Measurements from ENCODE around the gene LNP1. TPM values are rescaled to one million over a fixed set of nuclear protein-coding genes. Genes with fewer than 3 reads are reported as not detected.
"Not testable (repeated sequence)": the region's sequence is repeated elsewhere in the genome, so short reads cannot be mapped to it uniquely, and the experiment has no call there.

LNP1 gene
- total RNA-seq, 3 donors from 2014 or later: 2.6 to 3.3 (median 2.7) TPM

DNA sequence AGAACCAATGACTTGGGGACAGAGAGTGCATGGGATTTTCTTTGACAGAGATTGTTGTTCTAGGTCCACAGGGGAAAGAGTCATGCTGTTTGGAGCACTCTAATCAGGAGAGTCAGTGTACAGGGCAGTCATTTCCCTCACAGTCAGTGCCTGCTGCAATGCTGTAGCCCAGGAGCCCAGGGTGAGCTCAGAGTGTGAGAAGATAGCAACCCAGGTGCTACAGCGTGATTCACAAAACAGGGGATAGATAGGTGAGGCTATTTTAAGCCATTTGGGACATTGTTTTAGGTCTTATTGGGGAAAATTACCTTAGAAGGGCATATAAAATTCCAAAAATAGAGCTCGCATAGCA lies 37.3 kb downstream of the LNP1 start:
- no peak overlapping the region for H3K4me3 ChIP-seq
- no peaks in the 10 kb centered on the region for H3K36me3 ChIP-seq
- H3K27ac ChIP-seq: no peak overlapping the region
- H3K27me3 ChIP-seq: no peaks in the 10 kb centered on the region
- no peaks in the 10 kb centered on the region for H3K4me1 ChIP-seq
- no peaks in the 10 kb centered on the region for H3K9me3 ChIP-seq
- DNase-seq (ENCODE audit: low spot score in 2 of 2): no peak
- intact Hi-C loops (cut with DNase I; ENCODE audit: low total_unique reads): no loop called here
- TF ChIP-seq, protein P1, sequence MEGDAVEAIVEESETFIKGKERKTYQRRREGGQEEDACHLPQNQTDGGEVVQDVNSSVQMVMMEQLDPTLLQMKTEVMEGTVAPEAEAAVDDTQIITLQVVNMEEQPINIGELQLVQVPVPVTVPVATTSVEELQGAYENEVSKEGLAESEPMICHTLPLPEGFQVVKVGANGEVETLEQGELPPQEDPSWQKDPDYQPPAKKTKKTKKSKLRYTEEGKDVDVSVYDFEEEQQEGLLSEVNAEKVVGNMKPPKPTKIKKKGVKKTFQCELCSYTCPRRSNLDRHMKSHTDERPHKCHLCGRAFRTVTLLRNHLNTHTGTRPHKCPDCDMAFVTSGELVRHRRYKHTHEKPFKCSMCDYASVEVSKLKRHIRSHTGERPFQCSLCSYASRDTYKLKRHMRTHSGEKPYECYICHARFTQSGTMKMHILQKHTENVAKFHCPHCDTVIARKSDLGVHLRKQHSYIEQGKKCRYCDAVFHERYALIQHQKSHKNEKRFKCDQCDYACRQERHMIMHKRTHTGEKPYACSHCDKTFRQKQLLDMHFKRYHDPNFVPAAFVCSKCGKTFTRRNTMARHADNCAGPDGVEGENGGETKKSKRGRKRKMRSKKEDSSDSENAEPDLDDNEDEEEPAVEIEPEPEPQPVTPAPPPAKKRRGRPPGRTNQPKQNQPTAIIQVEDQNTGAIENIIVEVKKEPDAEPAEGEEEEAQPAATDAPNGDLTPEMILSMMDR (IDR thresholded peaks at IDR 0.05): no peak
- TF ChIP-seq POLR2A (IDR thresholded peaks at IDR 0.05) (no peak), POLR2AphosphoS5 (IDR thresholded peaks at IDR 0.05) (no peak)

DNA sequence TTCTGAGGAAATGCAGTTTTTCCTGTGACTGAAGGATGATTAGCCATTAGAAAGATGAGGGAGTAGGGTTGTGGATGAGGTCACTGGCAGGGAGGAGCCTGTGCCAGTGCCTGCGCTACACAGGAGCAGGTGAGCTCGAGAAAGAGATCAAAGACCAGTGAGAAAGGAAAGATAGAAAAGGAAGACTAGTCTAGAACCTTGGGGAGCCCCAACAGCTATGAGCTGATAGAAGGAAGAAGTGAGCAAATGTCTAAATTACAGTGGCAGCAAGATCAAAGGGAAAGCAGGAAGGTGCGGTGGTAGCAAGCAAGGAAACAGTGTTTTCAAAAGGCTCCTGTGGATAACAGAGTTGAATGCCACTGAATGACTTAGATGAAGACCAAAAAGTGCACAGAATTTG lies 39.6 kb downstream of the LNP1 start:
- TF ChIP-seq POLR2AphosphoS5 (IDR thresholded peaks at IDR 0.05) (no peak), POLR2A (IDR thresholded peaks at IDR 0.05) (no peak)
- TF ChIP-seq, protein P1 (IDR thresholded peaks at IDR 0.05): no peak
- H3K4me3 ChIP-seq: no peak overlapping the region
- no peaks in the 10 kb centered on the region for H3K27me3 ChIP-seq
- no peak for DNase-seq (ENCODE audit: low spot score in 2 of 2)
- intact Hi-C loops (cut with DNase I; ENCODE audit: low total_unique reads): no loop called here
- H3K9me3 ChIP-seq: no peaks in the 10 kb centered on the region
- H3K4me1 ChIP-seq: no peaks in the 10 kb centered on the region
- H3K27ac ChIP-seq: no peak overlapping the region
- H3K36me3 ChIP-seq: no peaks in the 10 kb centered on the region

DNA sequence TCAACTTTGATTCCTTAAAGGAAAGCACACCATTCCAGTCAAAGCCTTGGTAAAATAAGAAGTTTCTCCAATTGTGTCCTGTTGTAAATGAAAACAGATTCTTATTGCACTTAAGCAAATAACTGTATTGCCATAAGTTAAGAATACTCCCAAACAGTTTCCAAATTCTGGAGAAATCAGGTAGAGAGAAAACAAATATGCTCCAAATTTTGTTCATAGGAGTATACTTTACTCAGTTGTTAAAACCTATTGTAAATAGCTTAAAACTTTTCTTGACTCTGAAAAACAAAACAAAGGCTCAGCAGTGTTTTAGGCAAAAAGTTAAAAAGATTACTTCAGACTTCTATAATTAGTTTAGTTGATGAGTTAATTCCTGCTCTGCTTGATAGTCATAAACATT lies 42.4 kb downstream of the LNP1 start:
- no peaks in the 10 kb centered on the region for H3K27me3 ChIP-seq
- H3K9me3 ChIP-seq: no peaks in the 10 kb centered on the region
- no peak overlapping the region for H3K4me3 ChIP-seq
- no peak overlapping the region for H3K27ac ChIP-seq
- intact Hi-C loops (cut with DNase I; ENCODE audit: low total_unique reads): no loop called here
- H3K36me3 ChIP-seq: no peaks in the 10 kb centered on the region
- no peaks in the 10 kb centered on the region for H3K4me1 ChIP-seq
- no peak for DNase-seq (ENCODE audit: low spot score in 2 of 2)
- TF ChIP-seq POLR2AphosphoS5 (IDR thresholded peaks at IDR 0.05): no peak
- TF ChIP-seq, protein P1 (IDR thresholded peaks at IDR 0.05): no peak
- TF ChIP-seq POLR2A (IDR thresholded peaks at IDR 0.05): no peak

DNA sequence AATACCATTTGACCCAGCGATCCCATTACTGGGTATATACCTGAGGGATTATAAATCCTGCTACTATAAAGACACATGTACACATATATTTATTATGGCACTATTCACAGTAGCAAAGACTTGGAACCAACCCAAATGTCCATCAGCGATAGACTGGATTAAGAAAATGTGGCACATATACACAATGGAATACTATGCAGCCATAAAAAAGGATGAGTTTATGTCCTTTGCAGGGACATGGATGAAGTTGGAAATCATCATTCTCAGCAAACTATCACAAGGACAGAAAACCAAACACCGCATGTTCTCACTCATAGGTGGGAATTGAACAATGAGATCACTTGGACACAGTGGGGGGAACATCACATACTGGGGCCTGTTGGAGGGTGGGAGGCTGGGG lies 45.7 kb downstream of the LNP1 start:
- H3K36me3 ChIP-seq; H3K27ac ChIP-seq; H3K4me3 ChIP-seq; H3K4me1 ChIP-seq; intact Hi-C loops (cut with DNase I; ENCODE audit: low total_unique reads); DNase-seq (ENCODE audit: low spot score in 2 of 2); H3K9me3 ChIP-seq; H3K27me3 ChIP-seq: not testable (repeated sequence)

DNA sequence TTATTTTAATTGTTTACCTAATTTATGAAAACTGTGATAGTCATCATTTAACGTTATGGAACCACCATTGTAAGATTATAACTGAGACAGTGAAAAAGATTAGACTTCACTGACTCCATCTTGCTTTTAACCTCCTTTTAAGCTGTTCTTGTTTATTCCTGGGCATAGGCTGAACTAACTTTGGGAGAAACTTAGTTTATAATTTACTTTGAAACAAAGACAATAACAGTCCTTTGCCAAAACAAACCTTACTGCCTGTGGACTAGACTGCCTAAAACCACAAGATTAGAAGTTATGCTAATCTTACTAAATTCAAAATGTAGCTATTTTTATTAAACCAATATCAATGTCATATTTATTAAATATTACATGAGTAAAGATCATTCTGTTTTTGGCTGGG lies 46.7 kb downstream of the LNP1 start:
- no peak for DNase-seq (ENCODE audit: low spot score in 2 of 2)
- Histone ChIP-seq H3K4me3 (no peak overlapping the region), H3K9me3 (no peaks in the 10 kb centered on the region), H3K4me1 (no peaks in the 10 kb centered on the region), H3K27me3 (no peaks in the 10 kb centered on the region), H3K27ac (no peak overlapping the region), H3K36me3 (no peaks in the 10 kb centered on the region)
- TF ChIP-seq POLR2AphosphoS5 (IDR thresholded peaks at IDR 0.05) (no peak), POLR2A (IDR thresholded peaks at IDR 0.05) (no peak)
- TF ChIP-seq, protein P1 (IDR thresholded peaks at IDR 0.05): no peak
- intact Hi-C loops (cut with DNase I; ENCODE audit: low total_unique reads): no loop called here

DNA sequence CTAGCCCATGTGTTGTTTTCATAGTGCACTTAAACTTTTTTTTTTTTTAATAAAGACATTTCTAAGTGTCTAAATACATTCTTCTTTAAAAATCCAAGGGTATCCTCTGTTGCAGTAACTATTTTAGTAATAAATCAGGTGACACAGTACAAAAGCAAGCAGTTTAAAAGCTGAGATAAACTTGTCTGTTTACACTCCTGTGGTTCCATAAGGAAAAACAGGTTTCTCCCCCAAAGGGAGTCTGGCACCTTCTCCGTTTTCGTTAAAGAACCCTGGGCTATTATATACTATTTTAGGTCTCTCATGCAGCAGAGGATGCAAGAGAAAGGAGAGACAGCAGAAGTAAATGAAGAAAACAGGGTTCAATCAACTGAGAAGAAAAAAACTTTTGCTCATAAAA lies 47.9 kb downstream of the LNP1 start:
- Histone ChIP-seq H3K9me3 (no peaks in the 10 kb centered on the region), H3K27ac (no peak overlapping the region), H3K4me1 (no peaks in the 10 kb centered on the region), H3K36me3 (no peaks in the 10 kb centered on the region), H3K4me3 (no peak overlapping the region), H3K27me3 (no peaks in the 10 kb centered on the region)
- DNase-seq (ENCODE audit: low spot score in 2 of 2): no peak
- no peak for TF ChIP-seq POLR2AphosphoS5 (IDR thresholded peaks at IDR 0.05)
- TF ChIP-seq, protein P1 (IDR thresholded peaks at IDR 0.05): no peak
- TF ChIP-seq POLR2A (IDR thresholded peaks at IDR 0.05): no peak
- intact Hi-C loops (cut with DNase I; ENCODE audit: low total_unique reads): no loop called here
